ENCODE measurements around the gene PTPRR.
A peak's percentile ranks its signal among the peaks of the same experiment; 100 is the strongest.

Gene PTPRR

GRCh38 chr12:70722584-70723343 is 197.8 kb downstream of the PTPRR start:
- H3K4me3 Mint-ChIP-seq: no peak overlapping the region
- H3K27ac Mint-ChIP-seq: no peak overlapping the region
- peaks cover 6% of the 10 kb centered on the region for H3K27me3 Mint-ChIP-seq (ENCODE audit: low read depth)
- DNase-seq (ENCODE audit: low spot score): no peak
- no peaks in the 10 kb centered on the region for H3K36me3 Mint-ChIP-seq (ENCODE audit: low read depth)
- peaks cover 9% of the 10 kb centered on the region for H3K4me1 Mint-ChIP-seq (ENCODE audit: low read depth)
- no peaks in the 10 kb centered on the region for H3K9me3 Mint-ChIP-seq

DNA sequence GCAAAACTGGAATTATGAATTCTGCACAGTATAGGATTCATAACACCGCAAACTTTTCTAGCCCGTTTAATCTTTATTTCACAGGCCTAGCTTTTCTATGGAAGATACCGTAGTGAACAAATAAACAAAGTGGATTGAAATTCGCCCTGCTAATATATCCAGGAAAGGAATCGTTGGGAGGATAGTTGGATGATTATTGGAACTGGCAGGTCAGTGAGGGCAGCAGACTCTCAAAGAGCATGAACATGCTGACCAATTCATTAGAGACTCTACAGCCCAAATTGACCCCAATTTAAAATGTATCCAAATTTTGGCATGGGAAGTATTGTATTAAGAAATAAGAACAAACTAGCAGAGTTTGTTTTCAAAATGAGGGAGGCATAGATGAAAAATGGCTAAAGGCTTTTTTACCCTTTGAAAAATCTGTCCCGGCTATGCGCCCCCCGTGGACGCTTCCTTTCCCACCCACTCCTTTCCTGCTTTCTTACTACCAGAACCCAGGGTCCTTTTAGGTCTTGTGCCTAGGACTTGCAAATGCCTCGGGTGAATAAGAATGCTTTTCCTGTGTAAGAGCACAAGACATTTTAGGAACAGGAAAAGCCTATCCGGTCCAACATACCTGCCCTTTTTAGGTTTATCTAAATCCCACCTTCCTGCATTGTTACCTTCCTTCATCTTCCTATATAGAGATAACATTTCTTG is 198.7 kb downstream of the PTPRR start:
- peaks cover 11% of the 10 kb centered on the region for H3K27me3 Mint-ChIP-seq (ENCODE audit: low read depth)
- no peaks in the 10 kb centered on the region for H3K36me3 Mint-ChIP-seq (ENCODE audit: low read depth)
- no peaks in the 10 kb centered on the region for H3K9me3 Mint-ChIP-seq
- no peak overlapping the region for H3K4me3 Mint-ChIP-seq
- no peak for DNase-seq (ENCODE audit: low spot score)
- H3K27ac Mint-ChIP-seq: no peak overlapping the region
- peaks cover 9% of the 10 kb centered on the region for H3K4me1 Mint-ChIP-seq (ENCODE audit: low read depth)

- Mint-ChIP-seq H3K4me1 (ENCODE audit: low read depth) (peaks cover 9% of the 10 kb centered on the region), H3K27me3 (ENCODE audit: low read depth) (peaks cover 11% of the 10 kb centered on the region), H3K36me3 (ENCODE audit: low read depth) (no peaks in the 10 kb centered on the region), H3K27ac (no peak overlapping the region), H3K4me3 (no peak overlapping the region), H3K9me3 (no peaks in the 10 kb centered on the region)
- no peak for DNase-seq (ENCODE audit: low spot score)
Observed at GRCh38 chr12:70721216-70721615, 199.3 kb downstream of the PTPRR start.

DNA sequence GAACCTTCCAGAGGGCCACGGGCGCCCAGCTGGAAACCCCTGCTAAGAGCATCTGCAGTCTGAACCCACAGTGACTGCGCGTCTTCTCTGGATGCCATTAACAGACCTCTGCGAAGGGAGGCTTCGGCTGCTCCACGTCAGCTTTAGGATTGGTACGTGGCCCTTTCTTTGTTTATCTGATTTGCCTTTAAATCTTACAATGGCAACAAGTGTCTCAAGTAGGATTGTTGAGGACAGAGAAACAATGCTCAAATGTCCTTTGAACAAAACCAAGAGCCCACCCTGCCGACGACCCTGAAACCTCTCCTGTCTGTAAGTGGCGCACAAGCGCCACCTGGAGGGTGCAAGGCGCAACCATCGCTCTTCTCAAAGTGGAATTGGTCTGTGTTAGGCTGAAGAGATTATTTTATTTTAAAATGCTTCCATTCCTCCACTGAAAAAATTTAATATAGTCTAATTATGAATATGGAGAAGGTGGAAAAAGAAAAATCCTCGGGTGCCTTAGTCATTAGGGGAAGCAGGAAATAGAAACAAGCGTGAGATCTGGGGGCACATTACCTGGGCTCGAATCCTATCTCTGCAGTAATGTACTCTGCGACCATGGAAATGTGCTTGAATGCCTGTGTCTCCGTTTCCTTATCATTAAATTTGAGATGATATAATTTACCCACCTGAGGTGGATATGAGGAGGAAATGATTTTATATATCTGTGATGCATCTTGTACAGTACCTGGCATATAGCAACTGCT is 200.7 kb downstream of the PTPRR start:
- peak; percentile 4 for DNase-seq (ENCODE audit: low spot score)
- peaks cover 9% of the 10 kb centered on the region for H3K4me1 Mint-ChIP-seq (ENCODE audit: low read depth)
- H3K4me3 Mint-ChIP-seq: peak overlapping the region; percentile 66
- H3K36me3 Mint-ChIP-seq (ENCODE audit: low read depth): no peaks in the 10 kb centered on the region
- H3K27me3 Mint-ChIP-seq (ENCODE audit: low read depth): peaks cover 11% of the 10 kb centered on the region
- no peaks in the 10 kb centered on the region for H3K9me3 Mint-ChIP-seq
- no peak overlapping the region for H3K27ac Mint-ChIP-seq

DNA sequence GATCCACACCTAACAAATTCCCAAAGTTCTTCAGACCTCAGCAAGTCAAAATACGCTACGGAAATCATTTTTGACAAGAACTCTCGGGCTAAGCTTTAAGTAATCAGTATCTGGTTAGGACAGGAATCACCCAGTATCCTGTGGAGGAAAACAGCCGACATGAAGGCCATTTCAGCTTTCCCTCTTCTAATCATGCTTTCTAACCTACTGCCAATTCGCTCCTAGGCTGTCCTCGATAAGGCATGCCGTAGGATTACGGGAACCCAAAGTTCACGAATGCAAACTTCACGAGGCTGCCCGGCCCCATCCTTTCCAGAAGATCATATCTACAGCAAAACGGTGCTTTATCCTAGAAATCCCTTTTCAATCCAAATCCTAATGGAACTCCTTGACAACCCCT is 201.5 kb downstream of the PTPRR start:
- Mint-ChIP-seq H3K27me3 (ENCODE audit: low read depth) (peaks cover 11% of the 10 kb centered on the region), H3K4me1 (ENCODE audit: low read depth) (peaks cover 9% of the 10 kb centered on the region), H3K27ac (no peak overlapping the region), H3K36me3 (ENCODE audit: low read depth) (no peaks in the 10 kb centered on the region), H3K4me3 (no peak overlapping the region), H3K9me3 (no peaks in the 10 kb centered on the region)
- no peak for DNase-seq (ENCODE audit: low spot score)

DNA sequence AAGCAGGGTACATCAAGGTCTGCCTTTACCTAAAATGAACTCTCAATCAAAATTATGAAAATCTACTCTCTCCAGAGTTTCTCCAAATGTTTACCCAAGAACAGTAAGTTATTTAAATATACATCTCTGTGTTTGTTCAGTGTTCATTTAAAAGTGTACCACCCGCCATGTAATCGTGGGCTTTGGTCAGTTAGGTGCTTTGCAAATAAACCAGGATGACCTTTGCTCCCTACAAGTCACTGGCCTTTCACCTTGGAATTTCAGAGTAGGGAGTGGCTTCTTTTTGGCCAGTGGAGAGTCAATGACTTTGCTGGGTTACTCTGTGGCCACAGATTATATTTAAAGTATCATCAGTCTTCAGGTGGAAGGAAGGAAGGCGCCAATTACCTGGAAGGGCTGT is 208.7 kb downstream of the PTPRR start:
- no peaks in the 10 kb centered on the region for H3K36me3 Mint-ChIP-seq (ENCODE audit: low read depth)
- H3K4me3 Mint-ChIP-seq: no peak overlapping the region
- peaks cover 3% of the 10 kb centered on the region for H3K27me3 Mint-ChIP-seq (ENCODE audit: low read depth)
- H3K27ac Mint-ChIP-seq: no peak overlapping the region
- no peaks in the 10 kb centered on the region for H3K9me3 Mint-ChIP-seq
- H3K4me1 Mint-ChIP-seq (ENCODE audit: low read depth): no peaks in the 10 kb centered on the region
- no peak for DNase-seq (ENCODE audit: low spot score)

- DNase-seq (ENCODE audit: low spot score): no peak
- Mint-ChIP-seq H3K4me3 (no peak overlapping the region), H3K9me3 (no peaks in the 10 kb centered on the region), H3K27ac (no peak overlapping the region), H3K36me3 (ENCODE audit: low read depth) (no peaks in the 10 kb centered on the region), H3K4me1 (ENCODE audit: low read depth) (no peaks in the 10 kb centered on the region), H3K27me3 (ENCODE audit: low read depth) (peaks cover 3% of the 10 kb centered on the region)
Observed at GRCh38 chr12:70709022-70709421, 211.5 kb downstream of the PTPRR start.

DNA sequence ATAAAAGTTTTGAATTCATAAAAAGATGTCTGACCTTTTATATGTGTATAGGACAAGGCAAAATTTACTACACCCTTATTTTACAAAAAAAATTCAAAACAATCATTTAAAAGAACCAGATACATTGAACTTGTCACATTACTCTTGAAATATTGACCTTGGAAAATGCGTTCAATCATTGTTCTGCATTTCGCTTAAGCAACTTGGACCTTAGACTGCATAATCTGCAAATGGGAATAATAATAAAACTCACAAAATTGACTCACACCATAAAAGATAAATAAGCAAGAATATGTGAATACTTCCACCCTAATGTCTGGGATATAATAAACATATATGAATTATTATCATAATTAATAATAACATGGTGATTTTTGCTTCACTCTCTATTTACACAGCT is 213.9 kb downstream of the PTPRR start:
- no peaks in the 10 kb centered on the region for H3K4me1 Mint-ChIP-seq (ENCODE audit: low read depth)
- H3K4me3 Mint-ChIP-seq: no peak overlapping the region
- H3K27me3 Mint-ChIP-seq (ENCODE audit: low read depth): peaks cover 3% of the 10 kb centered on the region
- H3K27ac Mint-ChIP-seq: no peak overlapping the region
- no peak for DNase-seq (ENCODE audit: low spot score)
- H3K36me3 Mint-ChIP-seq (ENCODE audit: low read depth): no peaks in the 10 kb centered on the region
- H3K9me3 Mint-ChIP-seq: no peaks in the 10 kb centered on the region

- Mint-ChIP-seq H3K9me3 (no peaks in the 10 kb centered on the region), H3K27me3 (ENCODE audit: low read depth) (peaks cover 4% of the 10 kb centered on the region), H3K27ac (no peak overlapping the region), H3K4me1 (ENCODE audit: low read depth) (no peaks in the 10 kb centered on the region), H3K4me3 (no peak overlapping the region), H3K36me3 (ENCODE audit: low read depth) (no peaks in the 10 kb centered on the region)
- DNase-seq (ENCODE audit: low spot score): no peak
Observed at GRCh38 chr12:70698345-70698744, 222.2 kb downstream of the PTPRR start.

- H3K4me3 Mint-ChIP-seq: no peak overlapping the region
- no peaks in the 10 kb centered on the region for H3K36me3 Mint-ChIP-seq (ENCODE audit: low read depth)
- no peaks in the 10 kb centered on the region for H3K4me1 Mint-ChIP-seq (ENCODE audit: low read depth)
Observed at GRCh38 chr12:70695361-70696023, 225.0 kb downstream of the PTPRR start.

DNA sequence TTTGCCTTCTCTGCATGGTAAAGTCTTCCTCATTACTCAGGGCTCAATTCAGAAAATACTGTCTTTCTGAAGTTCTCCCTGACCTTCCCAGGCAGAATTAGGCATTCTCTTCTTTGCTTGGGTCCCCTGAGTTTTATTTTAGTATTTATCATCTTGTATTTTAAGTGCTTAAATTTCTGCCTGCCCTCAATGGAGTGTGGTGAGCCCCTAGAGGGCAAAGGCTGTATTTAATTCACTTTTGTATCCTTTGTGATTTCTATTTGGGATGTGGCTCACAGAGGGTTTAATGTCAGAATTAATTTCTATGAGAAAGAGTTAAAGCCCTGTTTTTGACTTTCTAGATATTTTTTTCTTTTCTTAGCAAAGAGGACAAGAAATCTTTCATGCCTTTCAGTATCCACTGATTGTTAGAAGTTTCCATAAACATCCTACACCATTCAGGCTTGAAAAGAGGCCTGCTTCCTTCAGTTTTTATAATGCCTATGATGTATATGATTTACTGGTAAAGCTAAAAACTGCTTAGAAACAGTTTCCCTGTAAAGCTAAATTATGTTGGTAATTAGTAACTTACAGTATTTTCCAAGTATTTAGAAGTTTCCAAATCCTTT is 227.8 kb downstream of the PTPRR start:
- Mint-ChIP-seq H3K36me3 (ENCODE audit: low read depth) (no peaks in the 10 kb centered on the region), H3K9me3 (no peaks in the 10 kb centered on the region), H3K27ac (no peak overlapping the region), H3K27me3 (ENCODE audit: low read depth) (peaks cover 3% of the 10 kb centered on the region), H3K4me3 (no peak overlapping the region), H3K4me1 (ENCODE audit: low read depth) (no peaks in the 10 kb centered on the region)
- DNase-seq (ENCODE audit: low spot score): no peak

More at GRCh38 chr12:70695361-70696023, 225.0 kb downstream of the PTPRR start:
- no peak overlapping the region for H3K27ac Mint-ChIP-seq
- peaks cover 4% of the 10 kb centered on the region for H3K27me3 Mint-ChIP-seq (ENCODE audit: low read depth)
- H3K9me3 Mint-ChIP-seq: no peaks in the 10 kb centered on the region
- no peak for DNase-seq (ENCODE audit: low spot score)

- H3K9me3 Mint-ChIP-seq: no peaks in the 10 kb centered on the region
- peaks cover 4% of the 10 kb centered on the region for H3K27me3 Mint-ChIP-seq (ENCODE audit: low read depth)
- H3K4me3 Mint-ChIP-seq: no peak overlapping the region
- no peak for DNase-seq (ENCODE audit: low spot score)
- H3K27ac Mint-ChIP-seq: no peak overlapping the region
- H3K36me3 Mint-ChIP-seq (ENCODE audit: low read depth): no peaks in the 10 kb centered on the region
- H3K4me1 Mint-ChIP-seq (ENCODE audit: low read depth): no peaks in the 10 kb centered on the region
Observed at GRCh38 chr12:70691018-70691672, 229.4 kb downstream of the PTPRR start.

GRCh38 chr12:70686907-70687306 is 233.6 kb downstream of the PTPRR start:
- Mint-ChIP-seq H3K36me3 (ENCODE audit: low read depth) (no peaks in the 10 kb centered on the region), H3K27me3 (ENCODE audit: low read depth) (peaks cover 4% of the 10 kb centered on the region), H3K27ac (no peak overlapping the region), H3K4me3 (no peak overlapping the region), H3K4me1 (ENCODE audit: low read depth) (no peaks in the 10 kb centered on the region), H3K9me3 (no peaks in the 10 kb centered on the region)
- no peak for DNase-seq (ENCODE audit: low spot score)

Data from T-helper 2 cell treated with Interferon-gamma antibody and Interleukin-4, amounts not matched to agents 5 μg/mL and 100 μg/mL, for 36 hours (primary cell).